AG08396 (cell line): ENCODE measurements around the gene WASL.
A peak's percentile ranks its signal among the peaks of the same experiment; 100 is the strongest.
"Not testable (repeated sequence)": the region's sequence is repeated elsewhere in the genome, so short reads cannot be mapped to it uniquely, and the experiment has no call there.

Experiments used
- DNase-seq: peaks from one replicate; pipeline ENCODE4 v3.0.0; 2012; ENCODE audit warnings: low spot score, mixed read lengths

The WASL gene

GRCh38 chr7:123732413-123733091 lies 16.3 kb downstream of the WASL start:
- DNase-seq = no peak

- no peak for DNase-seq
These were observed 19.6 kb downstream of the WASL start for GRCh38 chr7:123729218-123729578.

- peak; percentile 41 for DNase-seq
These were observed 21.5 kb downstream of the WASL start for GRCh38 chr7:123727071-123727837.

GRCh38 chr7:123725586-123726171 lies 23.1 kb downstream of the WASL start:
- no peak for DNase-seq

- no peak for DNase-seq
These were observed 24.0 kb downstream of the WASL start for GRCh38 chr7:123724817-123725253.

GRCh38 chr7:123723913-123724312 lies 24.9 kb downstream of the WASL start:
- DNase-seq = no peak

- DNase-seq = not testable (repeated sequence)
These were observed 28.3 kb downstream of the WASL start for GRCh38 chr7:123720527-123720926.

- DNase-seq = no peak
These were observed 29.5 kb downstream of the WASL start for GRCh38 chr7:123719197-123719721.

GRCh38 chr7:123718773-123719172 lies 30.0 kb downstream of the WASL start:
- no peak for DNase-seq

- DNase-seq = no peak
These were observed 31.1 kb downstream of the WASL start for GRCh38 chr7:123717689-123718088.

GRCh38 chr7:123716877-123717276 lies 31.9 kb downstream of the WASL start:
- DNase-seq = no peak

- no peak for DNase-seq
These were observed 33.0 kb downstream of the WASL start for GRCh38 chr7:123715799-123716198.

GRCh38 chr7:123715198-123715597 lies 33.6 kb downstream of the WASL start:
- DNase-seq = no peak

- DNase-seq = no peak
These were observed 34.3 kb downstream of the WASL start for GRCh38 chr7:123714296-123715080.

GRCh38 chr7:123712619-123713018 lies 36.2 kb downstream of the WASL start:
- DNase-seq = peak; percentile 16

- no peak for DNase-seq
These were observed 36.9 kb downstream of the WASL start for GRCh38 chr7:123711832-123712293.

GRCh38 chr7:123710683-123711082 lies 38.1 kb downstream of the WASL start:
- no peak for DNase-seq

- DNase-seq = no peak
These were observed 39.3 kb downstream of the WASL start for GRCh38 chr7:123709525-123709924.

- DNase-seq = no peak
These were observed 43.4 kb downstream of the WASL start for GRCh38 chr7:123705211-123705901.

GRCh38 chr7:123695944-123696677 lies 52.7 kb downstream of the WASL start:
- DNase-seq = no peak

GRCh38 chr7:123692471-123692877 lies 56.3 kb downstream of the WASL start:
- no peak for DNase-seq
